HG03060 (cell line): ENCODE results near the gene ABCB8.
"Not testable (repeated sequence)": the region's sequence is repeated elsewhere in the genome, so short reads cannot be mapped to it uniquely, and the experiment has no call there.

ENCODE experiments used
- ATAC-seq: cut with Tn5 transposase; IDR thresholded peaks from one replicate; pipeline ENCODE4 v1.9.1; 2021; ENCODE audit warnings: low read depth, moderate number of reproducible peaks; ENCODE audit not compliant: unreplicated experiment

The ABCB8 gene

DNA sequence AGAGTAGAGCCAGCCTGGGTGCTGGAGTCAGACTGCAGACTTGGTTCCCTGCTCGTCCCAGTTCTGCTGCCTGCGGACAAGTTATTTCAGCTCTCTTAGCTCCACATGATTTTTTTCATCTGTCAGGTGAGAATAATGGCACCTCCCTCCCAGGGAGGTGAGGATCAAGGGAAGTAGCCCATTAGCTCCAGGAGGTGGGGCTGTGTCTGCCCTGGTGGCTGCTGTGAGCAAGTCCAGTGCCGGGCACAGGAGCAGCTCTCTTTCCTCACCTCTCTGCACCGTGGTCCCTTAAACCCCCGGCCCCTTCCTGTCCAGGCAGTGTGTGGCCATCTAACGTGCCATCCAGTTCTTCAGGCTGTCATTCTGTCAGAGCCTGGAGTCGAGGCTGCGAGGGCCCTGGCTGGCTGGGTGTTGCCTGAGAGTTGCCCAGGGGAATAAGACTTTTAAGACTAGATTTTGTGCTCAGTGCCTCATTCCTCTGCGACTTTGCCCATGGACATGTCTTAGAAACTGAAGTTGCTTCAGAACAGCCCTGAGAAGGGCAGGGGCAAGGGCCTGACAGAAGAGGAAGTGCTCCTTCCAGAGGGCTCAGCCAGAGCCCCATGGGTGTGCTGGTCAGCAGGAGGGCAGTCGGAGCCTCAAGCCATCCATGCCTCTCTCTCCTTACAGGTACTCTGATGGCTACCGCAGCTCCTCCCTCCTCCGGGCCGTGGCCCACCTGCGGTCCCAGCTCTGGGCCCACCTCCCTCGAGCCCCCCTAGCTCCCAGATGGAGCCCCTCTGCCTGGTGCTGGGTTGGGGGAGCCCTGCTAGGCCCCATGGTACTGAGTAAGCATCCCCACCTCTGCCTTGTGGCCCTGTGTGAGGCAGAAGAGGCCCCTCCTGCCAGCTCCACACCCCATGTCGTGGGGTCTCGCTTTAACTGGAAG is 5.0 kb downstream of the ABCB8 start:
- no peak for ATAC-seq

DNA sequence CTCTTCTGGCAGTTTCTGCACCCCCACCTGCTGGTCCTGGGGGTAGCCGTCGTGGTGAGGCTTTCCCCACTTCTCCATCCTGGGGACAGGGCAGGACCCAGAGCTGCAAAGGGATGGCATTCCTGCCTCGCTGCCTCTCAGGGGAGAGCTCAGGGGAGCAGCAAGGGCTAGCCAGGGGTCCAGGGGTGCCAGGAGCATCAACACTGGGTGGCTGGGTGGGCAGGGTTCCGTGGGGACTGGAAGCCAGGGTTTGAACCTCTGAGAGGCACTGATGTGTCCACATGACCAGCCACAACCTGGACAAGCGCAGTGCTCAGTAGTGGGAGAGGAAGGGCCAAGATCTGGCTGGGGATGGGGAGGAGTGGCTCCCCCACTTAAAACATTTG is 5.6 kb downstream of the ABCB8 start:
- no peak for ATAC-seq

DNA sequence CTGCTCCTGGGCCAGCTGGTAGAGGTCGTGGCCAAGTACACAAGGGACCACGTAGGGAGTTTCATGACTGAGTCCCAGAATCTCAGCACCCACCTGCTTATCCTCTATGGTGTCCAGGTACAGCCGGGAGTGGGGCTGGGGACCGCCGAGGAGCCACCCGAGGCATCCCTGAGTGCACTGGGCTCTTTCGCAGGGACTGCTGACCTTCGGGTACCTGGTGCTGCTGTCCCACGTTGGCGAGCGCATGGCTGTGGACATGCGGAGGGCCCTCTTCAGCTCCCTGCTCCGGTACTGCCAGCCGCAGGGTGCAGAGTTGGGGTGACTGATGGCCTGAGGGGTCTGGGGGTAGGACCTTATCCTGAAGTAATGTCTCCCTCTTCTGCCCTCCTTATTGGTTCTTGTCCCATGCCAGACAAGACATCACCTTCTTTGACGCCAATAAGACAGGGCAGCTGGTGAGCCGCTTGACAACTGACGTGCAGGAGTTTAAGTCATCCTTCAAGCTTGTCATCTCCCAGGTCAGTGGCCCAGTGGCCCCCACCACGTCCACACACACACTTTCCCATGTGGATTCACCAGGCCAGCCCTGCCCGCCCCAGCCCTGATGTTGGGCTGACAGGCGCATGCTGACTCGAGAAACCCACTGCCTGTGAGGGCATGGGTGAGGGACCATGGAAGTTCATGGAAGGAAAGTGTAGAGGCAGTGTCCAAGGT is 6.2 kb downstream of the ABCB8 start:
- no peak for ATAC-seq

DNA sequence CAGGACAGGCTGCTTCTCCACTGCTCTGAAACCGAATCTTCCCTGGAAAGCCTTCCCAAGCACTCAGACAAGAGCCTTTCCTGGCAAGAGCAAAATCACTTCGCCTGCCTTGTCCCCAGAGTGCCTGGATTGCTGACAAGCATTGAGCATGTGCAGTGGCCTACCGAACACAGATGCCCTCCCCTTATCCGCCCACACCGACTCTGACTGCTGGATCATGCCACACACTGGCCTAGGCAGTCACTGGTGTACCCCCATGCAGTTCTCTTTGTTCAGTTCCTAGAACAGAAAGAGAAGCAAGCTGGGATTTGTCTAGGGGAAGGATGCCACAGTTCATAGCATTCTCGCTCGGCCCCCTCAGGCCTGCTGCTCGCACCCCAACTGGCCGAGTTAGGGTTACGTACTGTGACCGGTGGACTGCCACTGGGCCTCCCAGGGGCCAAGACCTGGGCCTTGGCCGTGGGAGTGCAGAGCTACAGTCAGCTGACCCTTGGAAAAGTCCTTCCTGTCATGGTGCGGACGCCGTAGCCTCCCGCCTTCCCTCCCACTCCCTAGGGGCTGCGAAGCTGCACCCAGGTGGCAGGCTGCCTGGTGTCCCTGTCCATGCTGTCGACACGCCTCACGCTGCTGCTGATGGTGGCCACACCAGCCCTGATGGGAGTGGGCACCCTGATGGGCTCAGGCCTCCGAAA is 6.9 kb downstream of the ABCB8 start:
- ATAC-seq, result no peak

DNA sequence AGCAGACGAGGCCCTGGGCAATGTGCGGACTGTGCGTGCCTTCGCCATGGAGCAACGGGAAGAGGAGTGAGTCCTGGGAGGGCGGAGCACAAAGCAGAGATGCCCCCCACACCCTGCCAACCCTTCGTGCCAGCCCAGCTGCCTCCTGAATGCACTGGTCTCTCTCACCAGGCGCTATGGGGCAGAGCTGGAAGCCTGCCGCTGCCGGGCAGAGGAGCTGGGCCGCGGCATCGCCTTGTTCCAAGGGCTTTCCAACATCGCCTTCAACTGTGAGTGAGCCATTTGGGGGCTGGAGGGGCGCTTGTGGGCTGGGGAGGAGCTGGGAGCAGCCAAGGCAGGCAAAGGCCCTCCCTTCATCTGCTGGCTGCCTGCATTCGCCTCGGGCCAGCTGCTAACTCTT is 7.7 kb downstream of the ABCB8 start:
- ATAC-seq, result no peak

DNA sequence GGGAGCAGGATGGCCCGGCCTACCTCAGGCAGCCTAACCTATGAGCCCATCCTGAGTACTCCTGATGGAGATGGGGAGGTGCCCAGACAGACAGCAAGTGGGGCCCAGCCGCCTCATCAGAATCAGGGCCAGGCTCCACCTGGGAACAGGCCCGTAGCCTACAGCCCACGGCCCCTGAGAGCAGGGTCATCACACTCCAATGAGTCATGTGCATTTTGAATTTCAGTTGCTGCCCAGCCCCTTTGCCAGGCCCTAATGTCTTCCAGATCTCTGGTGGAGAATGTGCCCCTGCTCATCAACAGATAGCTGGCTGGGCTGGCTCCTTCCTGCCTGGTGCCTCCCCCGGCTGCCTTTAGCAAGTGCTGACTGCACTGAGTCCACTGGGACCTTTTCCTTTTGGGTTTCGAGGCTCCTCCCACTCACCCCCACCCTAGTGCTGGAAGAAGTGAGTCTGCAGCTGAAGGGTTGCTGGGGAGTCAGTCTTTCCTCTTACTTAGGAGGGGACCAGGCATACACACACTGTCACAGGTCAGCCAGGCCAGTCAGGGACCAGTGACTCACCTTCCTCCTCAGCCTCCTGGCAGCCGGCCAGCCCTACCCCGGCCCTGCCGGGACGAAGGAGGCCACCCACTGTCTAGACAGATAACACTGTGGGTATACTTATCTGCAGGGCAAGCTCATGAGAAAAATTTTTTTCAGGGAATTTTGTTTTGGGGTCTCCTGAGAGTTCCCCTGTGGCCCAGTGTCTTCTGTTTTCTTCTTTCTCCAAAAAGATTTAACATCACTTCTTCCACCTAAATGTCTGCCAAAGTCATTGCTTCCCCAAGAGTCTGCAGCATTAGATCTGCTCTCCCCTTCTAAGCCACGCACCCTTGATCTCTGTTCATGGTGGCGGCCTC is 10.9 kb downstream of the ABCB8 start:
- ATAC-seq, result no peak

DNA sequence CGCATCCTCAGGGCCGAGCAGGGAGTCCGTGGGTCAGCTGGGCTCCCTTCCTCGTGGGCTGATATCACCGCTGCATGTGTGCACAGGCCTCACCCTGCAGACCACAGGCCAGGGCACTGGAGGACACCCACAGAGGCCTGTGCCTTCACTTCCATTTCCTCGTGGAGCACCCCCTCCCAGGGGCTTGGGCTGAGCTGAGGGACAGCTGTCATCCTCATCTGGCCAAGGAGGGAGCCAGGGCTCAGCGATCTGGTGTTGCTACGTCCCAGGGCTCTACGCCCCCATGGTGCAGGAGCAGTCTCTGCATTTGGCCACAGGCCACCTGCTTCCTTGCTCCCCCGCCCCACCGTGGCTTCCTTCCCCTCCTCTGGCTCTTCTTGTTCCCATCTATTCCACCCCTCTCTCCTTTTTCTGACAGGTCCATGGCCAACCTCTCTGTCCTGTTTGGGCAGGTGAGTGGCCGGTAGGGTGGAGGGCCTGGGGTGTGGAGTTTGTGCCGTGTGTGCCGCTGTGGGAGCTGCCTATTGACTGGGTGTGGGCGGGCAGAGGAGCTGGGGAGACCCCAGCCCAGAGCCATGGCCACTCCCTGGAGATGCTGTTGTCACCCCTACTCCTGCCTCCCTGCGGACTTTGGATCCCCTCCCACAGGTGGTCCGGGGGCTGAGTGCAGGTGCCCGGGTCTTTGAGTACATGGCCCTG is 11.7 kb downstream of the ABCB8 start:
- ATAC-seq, result no peak

DNA sequence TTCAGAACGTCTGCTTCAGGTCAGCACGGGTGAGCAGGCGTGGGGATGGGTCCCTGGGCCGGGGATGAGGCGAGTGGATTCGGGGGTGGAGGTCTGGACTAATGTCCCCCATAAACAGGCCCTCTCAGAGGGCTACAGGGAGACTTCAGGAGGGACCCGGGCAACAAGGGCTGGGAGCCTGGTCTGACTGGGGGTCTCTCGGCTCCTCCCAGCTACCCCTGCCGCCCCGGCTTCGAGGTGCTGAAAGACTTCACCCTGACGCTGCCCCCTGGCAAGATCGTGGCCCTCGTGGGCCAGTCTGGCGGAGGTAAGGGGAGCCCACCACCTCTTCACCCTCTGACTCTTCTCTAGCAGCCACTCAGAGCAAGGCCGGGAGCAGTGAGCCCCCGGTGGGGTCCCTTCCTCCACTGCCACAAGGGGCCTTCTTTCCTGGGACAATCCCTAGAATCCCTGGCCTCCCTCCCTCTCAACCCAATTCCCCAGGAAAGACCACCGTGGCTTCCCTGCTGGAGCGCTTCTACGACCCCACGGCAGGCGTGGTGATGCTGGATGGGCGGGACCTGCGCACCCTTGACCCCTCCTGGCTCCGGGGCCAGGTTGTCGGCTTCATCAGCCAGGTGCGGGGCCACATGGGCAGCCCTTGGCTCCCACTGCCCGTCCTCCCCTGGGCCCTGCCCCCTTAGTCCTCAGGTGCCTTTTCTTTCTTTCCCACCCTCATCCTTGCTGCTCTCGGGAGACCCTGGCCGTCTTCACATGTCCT is 12.5 kb downstream of the ABCB8 start:
- no peak for ATAC-seq

DNA sequence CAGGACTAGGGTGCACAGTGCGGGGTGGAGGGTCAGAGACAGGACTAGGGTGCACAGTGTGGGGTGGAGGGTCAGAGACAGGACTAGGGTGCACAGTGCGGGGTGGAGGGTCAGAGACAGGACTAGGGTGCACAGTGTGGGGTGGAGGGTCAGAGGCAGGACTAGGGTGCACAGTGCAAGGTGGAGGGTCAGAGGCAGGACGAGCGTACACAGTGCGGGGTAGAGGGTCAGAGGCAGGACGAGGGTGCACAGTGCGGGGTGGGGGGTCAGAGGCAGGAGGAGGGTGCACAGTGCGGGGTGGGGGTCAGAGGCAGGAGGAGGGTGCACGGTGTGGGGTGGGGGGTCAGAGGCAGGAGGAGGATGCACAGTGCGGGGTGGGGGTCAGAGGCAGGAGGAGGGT is 15.2 kb downstream of the ABCB8 start:
- ATAC-seq, result not testable (repeated sequence)

DNA sequence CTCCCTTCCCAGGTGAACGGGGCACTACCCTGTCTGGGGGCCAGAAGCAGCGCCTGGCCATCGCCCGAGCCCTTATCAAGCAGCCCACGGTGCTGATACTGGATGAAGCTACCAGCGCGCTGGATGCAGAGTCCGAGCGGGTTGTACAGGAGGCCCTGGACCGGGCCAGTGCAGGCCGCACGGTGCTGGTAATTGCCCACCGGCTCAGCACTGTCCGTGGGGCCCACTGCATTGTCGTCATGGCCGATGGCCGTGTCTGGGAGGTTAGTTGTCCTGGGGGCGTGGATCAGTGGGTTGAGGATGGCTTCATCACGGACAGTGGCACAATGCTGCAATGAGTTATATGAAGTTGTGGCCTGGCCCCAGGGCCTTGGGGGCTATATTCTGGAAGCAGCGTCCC is 15.7 kb downstream of the ABCB8 start:
- no peak for ATAC-seq

DNA sequence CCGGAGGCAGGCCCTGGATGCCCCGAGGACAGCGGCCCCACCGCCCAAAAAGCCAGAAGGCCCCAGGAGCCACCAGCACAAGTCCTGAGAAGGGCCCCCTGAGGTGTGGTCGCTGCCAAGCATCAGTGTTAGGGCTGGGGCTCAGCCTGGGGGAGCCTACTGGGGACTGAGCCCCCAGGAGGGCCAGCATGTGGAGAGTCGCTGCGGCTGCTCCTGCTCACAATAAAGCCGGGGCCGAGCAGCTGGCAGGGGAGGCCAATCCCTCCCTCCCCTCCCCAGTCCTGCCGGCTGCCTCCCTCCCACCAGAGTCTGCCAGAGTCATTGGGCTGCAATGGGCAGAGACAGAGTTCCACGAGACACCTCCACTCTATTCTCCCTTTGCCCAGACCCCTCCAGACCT is 17.0 kb downstream of the ABCB8 start:
- ATAC-seq, result no peak

DNA sequence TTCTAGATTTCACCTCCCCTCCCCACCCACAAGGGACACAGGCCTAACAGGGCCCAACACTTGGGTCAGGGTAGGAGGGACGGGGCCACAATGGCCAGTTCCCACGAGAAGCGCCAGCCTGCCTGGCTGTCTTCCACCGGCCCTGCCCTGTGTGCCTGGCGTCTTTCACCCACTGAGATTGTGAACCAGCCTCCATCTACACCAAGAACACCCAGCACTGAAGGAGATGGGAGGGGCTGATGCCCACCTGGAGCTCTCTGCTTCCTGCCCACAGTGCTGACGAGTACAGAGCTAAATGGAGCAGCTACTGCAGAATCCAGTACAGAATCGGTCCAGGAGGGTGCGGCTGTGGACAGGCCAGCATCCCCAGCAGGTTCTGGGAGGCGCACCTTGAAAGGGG is 17.7 kb downstream of the ABCB8 start:
- ATAC-seq, result no peak

DNA sequence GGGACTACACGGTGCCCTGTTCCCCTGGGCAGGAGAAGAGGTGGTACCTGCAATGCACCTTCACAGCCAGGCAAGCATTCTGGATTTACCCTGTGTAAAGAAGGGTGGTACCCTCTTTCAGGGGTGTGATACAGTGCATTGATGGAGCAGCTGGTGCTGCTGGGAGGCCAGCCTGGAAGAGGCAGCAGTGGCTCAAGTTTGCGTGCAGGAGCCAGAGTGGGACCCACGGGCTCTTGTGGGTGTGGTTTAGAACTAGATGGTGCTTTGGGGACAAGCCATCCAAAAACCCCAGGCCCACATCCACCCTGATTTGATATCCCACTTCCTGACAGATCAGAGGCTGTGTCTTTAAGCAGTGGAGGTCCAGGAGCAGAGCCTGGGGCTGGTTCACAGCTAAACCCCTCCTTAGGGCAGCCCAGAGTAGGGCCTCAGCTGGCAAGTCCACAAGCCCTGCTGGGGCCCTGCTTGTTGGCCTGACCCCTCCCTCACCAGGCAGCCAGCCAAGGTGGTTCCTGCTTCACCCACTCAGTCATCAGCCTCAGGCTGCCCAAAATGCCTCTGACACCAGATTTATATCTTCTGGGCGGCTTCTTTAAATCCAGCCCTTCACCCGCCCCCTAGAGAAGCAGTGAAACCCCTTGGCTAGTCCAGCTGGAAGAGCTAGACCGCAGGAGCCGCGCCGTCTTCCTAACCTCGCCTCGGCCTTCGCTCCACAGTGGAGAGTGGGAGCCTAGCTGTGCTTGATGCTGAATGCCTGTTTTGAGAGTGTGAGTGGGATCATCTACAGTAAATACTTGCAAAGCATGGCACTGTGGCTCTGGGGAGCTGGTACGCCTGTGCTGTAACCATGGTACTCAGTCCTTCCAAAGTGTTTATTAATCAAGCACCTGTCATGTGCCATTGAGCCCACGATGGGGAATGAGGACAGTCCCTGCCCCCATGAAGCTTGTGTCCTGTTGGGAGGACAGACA is 18.6 kb downstream of the ABCB8 start:
- no peak for ATAC-seq

DNA sequence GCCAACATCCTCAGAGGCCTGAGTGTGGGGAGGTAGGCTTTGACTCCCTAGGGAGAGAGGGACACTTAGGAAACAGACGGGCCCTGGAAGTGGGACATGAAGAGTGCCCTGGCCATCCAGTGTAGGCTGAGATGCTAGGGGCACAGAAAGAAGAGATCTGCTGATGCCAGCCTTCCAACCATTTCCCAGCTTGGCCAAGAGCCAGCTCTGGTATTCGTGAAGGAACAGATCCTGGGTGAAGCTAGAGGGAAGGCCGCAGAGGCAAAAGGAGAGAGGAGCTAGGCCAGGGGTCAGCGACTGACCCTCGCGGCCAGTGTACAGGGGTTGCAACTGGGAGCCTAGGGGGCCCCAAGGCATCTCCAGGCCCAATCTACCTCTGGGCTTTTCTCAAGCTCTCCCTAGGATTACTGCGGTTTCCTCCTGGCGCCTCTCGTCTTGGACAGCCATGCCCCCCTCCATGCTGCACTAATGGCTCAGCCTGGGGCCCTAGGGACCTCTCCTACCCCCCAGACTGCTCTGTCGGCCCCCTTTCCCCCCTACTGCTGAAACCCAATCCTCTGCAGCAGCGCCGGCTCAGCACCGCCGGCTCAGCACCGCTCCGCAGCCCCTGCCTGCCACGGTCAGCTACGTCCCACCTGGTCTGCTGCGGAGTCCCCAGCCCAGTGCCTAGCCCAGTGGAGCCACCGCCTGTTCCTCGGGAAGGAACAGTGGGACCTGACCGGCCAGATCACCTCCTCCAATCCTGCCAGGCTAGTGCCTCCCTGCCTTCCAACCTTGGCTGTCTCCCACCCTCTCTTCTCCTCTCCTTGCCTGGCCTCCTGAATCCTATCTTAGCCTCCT is 19.9 kb downstream of the ABCB8 start, which contains the start of gene ASIC3:
TSS of gene ASIC3 (plus strand) at position 556 of the 840 bp plus-strand sequence. CDS start 355 bp downstream, outside the sequence.
- no peak for ATAC-seq

DNA sequence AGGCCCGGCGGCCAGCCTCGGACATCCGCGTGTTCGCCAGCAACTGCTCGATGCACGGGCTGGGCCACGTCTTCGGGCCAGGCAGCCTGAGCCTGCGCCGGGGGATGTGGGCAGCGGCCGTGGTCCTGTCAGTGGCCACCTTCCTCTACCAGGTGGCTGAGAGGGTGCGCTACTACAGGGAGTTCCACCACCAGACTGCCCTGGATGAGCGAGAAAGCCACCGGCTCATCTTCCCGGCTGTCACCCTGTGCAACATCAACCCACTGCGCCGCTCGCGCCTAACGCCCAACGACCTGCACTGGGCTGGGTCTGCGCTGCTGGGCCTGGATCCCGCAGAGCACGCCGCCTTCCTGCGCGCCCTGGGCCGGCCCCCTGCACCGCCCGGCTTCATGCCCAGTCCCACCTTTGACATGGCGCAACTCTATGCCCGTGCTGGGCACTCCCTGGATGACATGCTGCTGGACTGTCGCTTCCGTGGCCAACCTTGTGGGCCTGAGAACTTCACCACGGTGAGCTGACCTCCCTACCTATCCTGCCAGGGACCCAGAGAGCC is 20.7 kb downstream of the ABCB8 start:
- ATAC-seq, result no peak

DNA sequence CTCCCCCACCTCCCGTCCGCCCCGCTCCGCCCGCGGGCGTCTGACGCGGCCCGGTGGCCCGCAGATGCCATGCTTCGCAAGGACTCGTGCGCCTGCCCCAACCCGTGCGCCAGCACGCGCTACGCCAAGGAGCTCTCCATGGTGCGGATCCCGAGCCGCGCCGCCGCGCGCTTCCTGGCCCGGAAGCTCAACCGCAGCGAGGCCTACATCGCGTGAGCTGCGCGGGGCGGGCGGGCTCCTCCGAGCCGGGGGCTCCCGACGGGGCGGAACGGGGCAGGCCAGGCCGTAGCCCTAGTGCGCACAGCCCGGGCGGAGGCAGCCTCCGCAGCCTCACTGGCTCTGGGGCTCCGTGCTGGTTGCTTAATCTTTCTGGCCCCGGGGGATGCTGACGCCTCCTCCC is 22.9 kb downstream of the ABCB8 start:
- no peak for ATAC-seq

DNA sequence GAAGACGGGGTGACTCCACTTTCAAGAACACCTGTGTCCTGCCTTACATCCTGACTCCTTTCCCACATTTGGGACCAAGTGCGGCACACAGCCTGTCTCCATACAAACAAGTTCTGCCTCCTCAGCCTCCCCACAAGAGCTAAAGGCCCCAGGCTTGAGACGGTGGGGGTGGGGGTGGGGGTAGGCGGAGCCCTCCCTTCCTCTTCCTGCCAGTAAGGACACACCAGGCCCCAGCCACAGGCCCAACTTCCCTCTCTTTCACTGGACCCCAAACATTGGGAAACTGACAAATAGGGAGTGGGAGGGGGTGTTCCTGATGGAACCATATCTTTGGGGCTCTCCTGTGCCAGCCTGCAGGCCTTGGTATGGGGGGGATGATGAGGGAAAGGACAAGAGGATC is 24.8 kb downstream of the ABCB8 start:
- no peak for ATAC-seq
